HG03460 (cell line): ENCODE results near the gene KRT84.
A peak's percentile ranks its signal among the peaks of the same experiment; 100 is the strongest.

Experiments
- ATAC-seq: cut with Tn5 transposase; IDR thresholded peaks from one replicate; pipeline ENCODE4 v1.9.1; 2021; ENCODE audit not compliant: unreplicated experiment

The KRT84 gene

GRCh38 chr12:52362118-52362726, 23.2 kb downstream of the KRT84 start:
- no peak for ATAC-seq

GRCh38 chr12:52361553-52361952, 23.9 kb downstream of the KRT84 start:
- ATAC-seq: no peak

DNA sequence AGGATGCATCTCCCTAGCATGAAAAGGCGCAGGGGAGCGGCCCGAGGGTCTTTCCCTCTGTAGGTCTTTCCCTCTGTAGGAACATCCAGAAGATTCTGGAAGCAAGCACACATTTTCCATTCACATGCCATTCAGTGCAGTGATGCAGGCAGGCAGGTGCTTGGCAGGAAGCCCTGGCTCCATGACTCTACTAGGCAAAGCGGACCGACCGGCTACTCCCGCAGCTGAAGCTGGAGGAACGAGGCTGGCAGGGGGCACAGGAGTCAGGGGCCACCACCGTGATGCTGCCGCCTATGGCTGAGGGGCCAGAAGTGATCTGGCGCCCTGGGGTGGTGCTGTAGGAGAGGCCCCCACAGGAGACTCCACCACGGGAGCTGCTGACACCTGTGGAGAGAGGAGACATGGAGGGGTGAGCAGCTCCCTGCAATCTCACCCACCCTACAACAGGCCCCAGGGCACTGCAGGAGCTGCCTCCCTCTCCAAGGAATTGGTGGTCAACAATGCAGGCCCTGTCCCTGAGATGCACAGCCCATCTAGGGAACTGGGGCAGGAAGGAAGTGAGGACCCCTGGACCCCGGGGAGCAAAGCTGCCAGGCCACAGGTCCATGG, 24.7 kb downstream of the KRT84 start:
- ATAC-seq: no peak

DNA sequence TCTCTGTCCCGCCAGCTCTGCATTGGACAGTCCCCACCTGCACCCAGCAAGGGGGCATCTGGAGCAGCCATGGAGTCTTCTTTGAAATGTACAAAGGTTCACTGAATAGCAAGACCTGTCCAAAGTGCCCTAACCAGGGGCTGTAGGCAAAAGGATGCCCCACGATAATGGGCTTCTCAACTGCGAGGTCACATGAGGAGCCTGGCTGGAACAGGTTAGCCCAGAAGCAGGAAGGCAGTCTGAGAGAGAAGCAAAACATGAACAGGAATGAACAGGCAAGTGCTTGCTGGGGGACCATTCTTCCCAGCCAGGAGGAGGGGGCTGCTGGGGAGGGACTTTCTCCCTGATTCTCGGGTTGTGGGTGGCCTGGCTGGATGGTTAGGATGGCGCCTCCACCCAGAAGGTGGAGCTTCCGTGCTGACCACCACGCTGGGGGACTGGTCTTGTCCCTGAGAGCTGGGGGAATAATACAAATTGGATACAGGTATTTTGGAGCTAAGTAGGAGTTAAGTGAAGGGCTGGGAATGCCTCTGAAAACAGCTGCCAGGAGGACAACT, 25.3 kb downstream of the KRT84 start:
- no peak for ATAC-seq

DNA sequence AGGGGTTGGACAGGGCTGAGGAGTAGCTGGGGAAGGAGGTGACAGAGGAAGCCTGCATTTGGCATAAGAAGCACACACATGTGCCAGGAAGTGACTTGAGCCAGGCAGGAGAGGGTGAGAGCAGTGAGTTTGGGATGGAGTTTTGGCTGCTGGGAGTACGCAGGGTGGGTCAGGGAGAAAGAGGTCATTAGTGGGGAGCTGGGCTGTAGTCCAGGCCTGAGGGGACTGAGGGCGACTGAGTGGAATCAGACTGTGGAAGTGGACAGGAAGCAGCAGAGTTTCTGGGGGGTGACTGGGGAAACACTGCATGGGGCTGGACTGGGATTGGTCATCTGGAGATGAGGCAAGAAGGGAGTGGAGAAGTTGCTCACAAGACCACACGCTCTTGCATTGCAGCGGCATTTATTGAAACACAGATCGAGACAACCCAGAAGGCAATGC, 25.8 kb downstream of the KRT84 start:
- no peak for ATAC-seq

DNA sequence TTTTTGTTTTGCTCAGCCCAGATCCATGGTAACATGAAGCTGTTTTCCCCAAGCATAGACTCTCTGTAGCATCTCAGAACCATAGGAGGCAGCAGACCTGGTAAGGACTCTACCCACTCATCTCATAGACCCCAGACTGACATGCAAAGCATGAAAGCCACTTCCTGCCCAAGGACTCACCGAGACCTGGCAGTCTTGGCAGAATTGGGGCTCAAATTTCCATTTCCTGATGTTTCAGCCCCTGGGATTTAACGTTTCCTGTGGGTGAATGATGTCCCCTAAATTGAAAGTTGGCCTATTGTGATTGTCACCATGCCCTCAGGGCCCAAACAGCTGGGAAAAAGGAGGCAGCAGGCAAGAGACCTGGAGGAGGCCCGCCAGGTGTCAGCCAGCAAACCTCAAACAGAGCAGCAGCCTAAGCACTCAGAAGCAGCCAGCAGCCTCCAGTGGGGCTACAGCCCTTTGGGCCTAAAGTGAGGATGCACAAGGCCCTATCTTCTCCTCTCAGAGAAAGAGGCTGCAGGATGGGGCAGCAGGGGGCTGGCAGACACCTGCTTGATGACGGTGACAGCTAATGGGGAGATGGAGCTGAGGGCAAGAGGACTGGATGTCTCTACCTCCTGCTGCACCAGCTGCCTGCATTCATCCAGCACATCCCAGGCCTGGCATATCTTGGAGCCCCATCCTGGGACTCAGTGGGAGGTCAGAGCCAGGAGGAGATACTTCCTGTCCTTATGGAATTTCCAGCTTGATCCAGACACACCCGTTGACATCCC, 26.7 kb downstream of the KRT84 start:
- ATAC-seq: peak; percentile 97

- no peak for ATAC-seq
Measured at GRCh38 chr12:52356762-52357580, 28.5 kb downstream of the KRT84 start.

DNA sequence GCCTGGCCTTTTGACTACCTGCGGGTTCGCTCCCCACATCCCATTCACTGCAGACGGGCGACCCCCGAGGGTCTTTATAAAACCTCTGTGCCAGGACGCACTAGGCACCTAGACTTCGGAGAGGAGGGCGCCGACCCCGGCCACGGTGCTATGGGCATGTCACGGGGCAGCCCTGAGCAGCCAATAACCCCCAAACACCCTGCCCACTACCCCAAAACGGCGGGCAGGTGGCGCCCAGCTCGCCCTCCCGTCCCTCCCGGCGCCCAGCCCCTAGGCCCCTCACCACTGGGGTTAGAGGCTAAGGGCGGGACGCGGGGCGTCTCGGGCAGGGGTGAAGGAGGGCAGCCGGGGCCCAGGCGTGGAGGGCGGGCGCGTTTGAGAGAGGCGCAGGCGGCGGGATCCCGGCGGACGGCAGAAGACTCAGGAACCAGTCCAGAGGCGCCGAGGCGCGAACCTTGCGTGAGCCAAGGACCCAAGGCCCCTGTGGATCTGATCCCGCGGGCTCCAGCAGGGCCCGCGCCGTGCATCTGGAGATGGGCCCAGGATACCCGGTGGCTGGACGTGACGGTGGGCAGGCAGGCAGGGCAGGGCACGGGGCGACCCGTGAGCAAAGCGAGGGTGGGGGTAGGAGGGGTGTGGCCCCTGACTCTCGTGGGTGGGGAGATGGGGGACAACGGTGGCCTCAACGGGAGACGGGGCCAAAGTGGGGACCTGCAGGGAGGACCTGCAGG, 29.3 kb downstream of the KRT84 start:
- no peak for ATAC-seq

- no peak for ATAC-seq
Measured at GRCh38 chr12:52355176-52355575, 30.3 kb downstream of the KRT84 start.

- ATAC-seq: no peak
Measured at GRCh38 chr12:52354200-52354599, 31.3 kb downstream of the KRT84 start.

DNA sequence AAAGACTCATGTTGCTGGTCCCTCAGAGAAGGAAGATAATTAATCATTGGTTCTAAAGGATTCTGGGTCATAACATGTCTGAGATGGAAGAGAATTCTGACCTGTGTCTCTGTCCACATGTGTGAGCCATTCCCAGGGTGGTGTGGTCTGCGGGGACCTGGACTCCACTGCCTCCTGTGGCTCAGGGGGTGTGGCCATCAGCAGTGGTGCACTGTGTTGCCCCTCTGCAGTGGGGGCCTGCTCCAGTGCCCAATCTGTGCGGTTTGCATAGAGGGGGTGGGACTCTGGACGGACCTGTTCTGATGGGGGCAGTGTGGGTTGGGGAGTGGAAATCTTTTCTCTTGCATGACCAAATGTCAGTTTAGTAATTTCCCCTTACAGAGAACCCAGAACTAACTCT, 31.7 kb downstream of the KRT84 start:
- ATAC-seq: no peak

- ATAC-seq: no peak
Measured at GRCh38 chr12:52352951-52353350, 32.5 kb downstream of the KRT84 start.

DNA sequence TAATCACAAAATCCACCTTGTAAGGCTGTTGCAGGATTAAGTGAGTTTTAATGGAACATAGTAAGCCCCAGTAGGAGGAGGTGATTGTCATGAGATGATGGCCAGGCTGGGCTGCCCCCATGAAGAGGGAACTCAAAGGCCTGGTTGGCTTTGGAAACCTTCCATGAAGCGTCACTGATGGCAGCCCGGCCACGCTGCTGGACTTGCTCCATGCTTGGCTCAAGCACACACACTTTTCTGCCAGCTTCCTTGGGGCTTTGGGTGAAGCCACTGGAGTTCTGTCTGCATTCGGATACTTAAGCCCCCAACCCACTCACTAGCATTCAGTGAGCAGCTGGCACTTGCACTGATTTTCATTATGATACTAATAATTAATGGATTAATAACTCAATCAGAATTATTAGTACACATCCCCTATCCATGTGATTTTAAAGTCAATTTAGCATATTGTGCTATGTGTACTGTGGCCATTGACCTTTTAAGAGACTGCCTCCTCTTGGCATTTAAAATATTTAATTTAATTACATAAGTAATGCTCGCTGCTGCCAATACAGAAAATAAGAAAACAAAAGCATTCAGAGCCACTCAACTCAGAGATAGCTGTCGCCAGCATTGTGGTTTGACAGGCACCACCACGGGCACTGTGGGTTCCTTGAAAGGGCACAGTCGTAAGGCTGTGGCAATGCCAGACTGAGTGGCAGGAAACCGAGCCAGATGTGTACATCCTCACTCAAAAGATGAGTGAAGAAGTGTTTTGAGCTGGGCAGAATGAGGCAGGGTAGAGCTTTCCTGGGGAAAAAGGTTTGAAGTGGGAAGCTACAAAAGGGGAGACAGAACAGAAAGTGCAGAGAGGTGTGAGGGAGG, 34.0 kb downstream of the KRT84 start:
- no peak for ATAC-seq

DNA sequence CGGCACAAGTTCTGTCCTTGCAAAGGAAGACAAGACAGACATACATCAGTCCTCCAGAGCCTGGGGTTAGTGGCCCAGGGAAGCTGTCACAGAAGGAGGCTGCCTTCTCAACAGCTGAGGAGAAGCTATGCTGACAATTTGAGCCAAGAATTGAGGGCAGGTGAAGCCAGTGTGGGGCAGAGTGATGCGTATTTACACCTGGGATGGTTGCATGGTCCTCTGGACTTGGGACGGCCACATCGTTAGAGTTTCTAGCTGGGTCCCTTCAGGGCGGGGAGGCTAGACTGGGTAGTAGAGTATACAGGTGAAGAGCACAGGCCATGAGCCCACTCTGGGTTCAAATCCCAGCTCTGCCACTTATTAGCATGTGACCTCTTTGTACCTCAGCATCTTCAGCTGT, 34.7 kb downstream of the KRT84 start:
- no peak for ATAC-seq

GRCh38 chr12:52350021-52350620, 35.3 kb downstream of the KRT84 start:
- no peak for ATAC-seq

- no peak for ATAC-seq
Measured at GRCh38 chr12:52349196-52349595, 36.3 kb downstream of the KRT84 start.

DNA sequence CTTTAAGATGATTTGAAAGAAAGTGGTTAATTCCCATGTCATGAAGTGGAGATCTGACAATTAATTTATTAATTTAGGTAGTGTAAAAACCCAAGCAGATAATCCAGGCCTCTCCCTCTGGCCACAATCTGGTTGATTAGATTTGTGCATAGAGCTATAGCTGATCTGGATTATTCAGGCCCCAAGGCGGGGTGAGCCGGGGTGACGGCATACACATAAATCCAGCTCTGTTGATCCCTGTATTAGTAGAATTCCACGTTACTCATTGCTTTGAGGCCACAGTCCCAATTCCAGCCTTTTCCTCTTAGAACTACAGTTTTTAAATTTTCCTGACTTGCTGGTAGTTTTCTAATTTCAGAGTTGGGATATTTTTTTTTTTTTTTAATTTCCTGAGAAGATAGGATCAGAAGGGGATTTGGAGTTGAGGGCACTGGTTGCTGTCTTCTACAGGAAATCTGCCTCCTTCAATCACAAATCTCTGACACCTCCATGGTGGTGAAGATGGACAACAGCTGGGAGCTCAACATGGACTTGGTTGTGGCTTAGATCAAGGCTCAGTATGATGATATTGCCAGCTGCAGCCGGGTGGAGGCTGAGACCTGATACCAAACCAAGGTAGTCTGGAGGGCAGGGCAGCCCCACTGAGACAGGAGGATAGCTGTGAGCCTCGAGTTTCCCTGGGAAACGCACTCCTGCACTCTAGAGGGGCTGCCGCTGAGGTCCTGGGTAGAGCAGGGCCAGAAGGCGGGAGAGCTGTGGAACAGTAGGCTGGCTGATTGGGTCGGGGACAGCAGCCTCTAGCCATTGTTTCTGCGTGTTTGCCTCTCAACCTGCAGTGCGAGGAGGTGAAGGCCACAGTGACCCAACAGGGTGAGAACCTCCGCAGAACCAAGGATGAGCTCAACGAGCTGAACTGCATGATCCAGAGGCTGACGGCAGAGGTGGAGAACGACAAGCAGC, 37.6 kb downstream of the KRT84 start:
- no peak for ATAC-seq

DNA sequence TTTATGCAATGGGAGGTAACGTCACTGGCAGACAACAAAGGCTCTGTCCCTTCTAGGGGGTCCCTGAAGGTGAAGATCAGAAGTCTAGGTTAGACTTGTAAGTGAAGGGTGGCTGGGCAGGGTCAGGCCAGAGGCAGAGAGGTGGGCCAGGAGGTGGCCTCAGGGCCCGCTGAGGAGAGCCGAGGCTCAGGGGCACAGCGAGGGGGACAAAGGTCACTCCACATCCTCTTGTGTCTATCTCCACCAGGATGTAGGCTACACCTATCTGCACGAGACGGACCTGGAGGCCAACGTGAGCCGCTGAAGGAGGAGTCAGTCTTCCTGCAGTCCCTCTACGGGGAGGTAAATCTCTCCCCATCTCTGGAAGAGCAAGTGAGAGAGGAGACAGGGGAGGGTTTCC, 38.4 kb downstream of the KRT84 start:
- ATAC-seq: no peak
